IMR-90 (cell line): Measurements from ENCODE around the gene LGALS3. TPM values are rescaled to one million over a fixed set of nuclear protein-coding genes. Genes with fewer than 3 reads are reported as not detected.

ENCODE experiments used
- ATAC-seq: fragments of 200-7000 bp; cut with Tn5 transposase; 2 replicates; pipeline ENCODE4 v1.9.1; 2020; ENCODE audit warnings: low read depth, mild to moderate bottlenecking, moderate library complexity
- BruUV-seq: library from RNA; stranded (reverse); fragments of 400-500 nt; replicated peaks from 2 replicates; lab custom pipeline; 2021; lab: Mats Ljungman, UMichigan
- CTCF ChIA-PET: fragments of 300-600 bp; formaldehyde crosslinking; extraction: SDS; loops from one replicate; lab custom pipeline; 2021; ENCODE audit warnings: antibody characterized with exemption; lab: Yijun Ruan, JAX
- POLR2A ChIA-PET: fragments of 300-600 bp; sonication (Branson Sonifier 250); formaldehyde crosslinking; loops from one replicate; lab custom pipeline; 2022; ENCODE audit warnings: antibody characterized with exemption; ENCODE audit not compliant: unreplicated experiment; lab: Charles Lee
- DNase-seq: peaks from one replicate; pipeline ENCODE4 v3.0.0; 2013
- H2AFZ ChIP-seq: replicated peaks from 2 replicates; pipeline ENCODE3; 2013; ENCODE audit warnings: low read length, mild to moderate bottlenecking; ENCODE audit not compliant: poor library complexity
- H2AK5ac ChIP-seq: 2 replicates; pipeline ENCODE4 v1.6.1; 2013; ENCODE audit warnings: low read depth, low read length, inconsistent platforms
- H2AK9ac ChIP-seq: replicated peaks from 2 replicates; pipeline ENCODE3; 2013; ENCODE audit warnings: mild to moderate bottlenecking, low read depth, low read length, moderate library complexity; ENCODE audit not compliant: poor library complexity
- H2BK120ac ChIP-seq: 2 replicates; pipeline ENCODE4 v1.6.1; 2013; ENCODE audit warnings: low read depth, low read length, inconsistent platforms
- H2BK15ac ChIP-seq: 3 replicates; pipeline ENCODE4 v1.6.1; 2013; ENCODE audit warnings: low read depth, low read length, inconsistent platforms
- H2BK20ac ChIP-seq: 2 replicates; pipeline ENCODE4 v1.6.1; 2013; ENCODE audit warnings: low read depth, mild to moderate bottlenecking, inconsistent platforms, low read length, moderate library complexity
- H2BK5ac ChIP-seq: 2 replicates; pipeline ENCODE4 v1.6.1; 2013; ENCODE audit warnings: mild to moderate bottlenecking, low read depth, low read length, inconsistent platforms; ENCODE audit not compliant: poor library complexity, severe bottlenecking
- H3K14ac ChIP-seq: replicated peaks from 2 replicates; pipeline ENCODE4 v1.6.1; 2013; ENCODE audit warnings: low read depth, low read length, inconsistent platforms
- H3K18ac ChIP-seq: 2 replicates; pipeline ENCODE4 v1.6.1; 2013; ENCODE audit warnings: low read depth, low read length, control low read depth
- H3K23ac ChIP-seq: 2 replicates; pipeline ENCODE4 v1.6.1; 2013; ENCODE audit warnings: low read depth, low read length, inconsistent platforms
- H3K27ac ChIP-seq: 2 replicates; pipeline ENCODE4 v1.5.1; 2013; ENCODE audit warnings: mild to moderate bottlenecking, control low read depth, low read length; ENCODE audit not compliant: insufficient read depth
- H3K27me3 ChIP-seq: 2 replicates; pipeline ENCODE4 v1.6.1; 2013; ENCODE audit warnings: low read length; ENCODE audit not compliant: control insufficient read depth, insufficient read depth
- H3K36me3 ChIP-seq: 2 replicates; pipeline ENCODE4 v1.6.1; 2013; ENCODE audit warnings: low read length, mixed read lengths; ENCODE audit not compliant: control insufficient read depth, insufficient read depth
- H3K4ac ChIP-seq: 2 replicates; pipeline ENCODE4 v1.6.1; 2013; ENCODE audit warnings: low read depth, low read length, inconsistent platforms
- H3K4me1 ChIP-seq: 2 replicates; pipeline ENCODE4 v1.6.1; 2013; ENCODE audit warnings: low read length, mixed read lengths; ENCODE audit not compliant: control insufficient read depth, insufficient read depth
- H3K4me2 ChIP-seq: 2 replicates; pipeline ENCODE4 v1.6.1; 2013; ENCODE audit warnings: low read depth, mild to moderate bottlenecking, control low read depth, low read length, moderate library complexity
- H3K4me3 ChIP-seq: 2 replicates; pipeline ENCODE4 v1.5.1; 2013; ENCODE audit warnings: low read depth, mild to moderate bottlenecking, control low read depth, low read length, moderate library complexity; ENCODE audit not compliant: insufficient read depth
- H3K56ac ChIP-seq: 2 replicates; pipeline ENCODE4 v1.6.1; 2013; ENCODE audit warnings: low read length, inconsistent platforms; ENCODE audit not compliant: insufficient read depth; ENCODE audit errors: extremely low read depth
- H3K79me1 ChIP-seq, 2 experiments: 2 replicates each; pipeline ENCODE4 v1.6.1; 2013; ENCODE audit warnings: low read length in 2 of 2, inconsistent platforms in 1 of 2, low read depth in 1 of 2
- H3K9ac ChIP-seq: 2 replicates; pipeline ENCODE4 v1.6.1; 2013; ENCODE audit warnings: low read depth, low read length, control low read depth
- H3K9me1 ChIP-seq: 2 replicates; pipeline ENCODE4 v1.6.1; 2013; ENCODE audit warnings: low read length, inconsistent platforms; ENCODE audit not compliant: insufficient read depth
- H3K9me3 ChIP-seq: 2 replicates; pipeline ENCODE4 v1.6.1; 2013; ENCODE audit warnings: low read length; ENCODE audit not compliant: control insufficient read depth, insufficient read depth
- H4K20me1 ChIP-seq: 2 replicates; pipeline ENCODE4 v1.6.1; 2013; ENCODE audit warnings: low read length, inconsistent platforms; ENCODE audit not compliant: insufficient read depth
- H4K5ac ChIP-seq: 2 replicates; pipeline ENCODE4 v1.6.1; 2013; ENCODE audit warnings: mild to moderate bottlenecking, low read depth, low read length, control low read depth
- H4K8ac ChIP-seq, 2 experiments: 2 replicates each; pipeline ENCODE4 v1.6.1; 2013; ENCODE audit warnings: low read depth in 2 of 2, low read length in 2 of 2, control low read depth in 1 of 2, inconsistent platforms in 1 of 2
- H4K91ac ChIP-seq: 2 replicates; pipeline ENCODE4 v1.6.1; 2013; ENCODE audit warnings: low read depth, low read length, inconsistent platforms; ENCODE audit not compliant: insufficient read depth
- BHLHE40 ChIP-seq: fragments of 150-350 bp; IDR thresholded peaks from 2 replicates; pipeline ENCODE4 v1.6.1; 2016; ENCODE audit warnings: mild to moderate bottlenecking, low read depth, low read length
- CEBPB ChIP-seq: IDR thresholded peaks from 2 replicates; pipeline ENCODE4 v1.6.1; 2012; ENCODE audit warnings: low read depth, low read length, improper control_type of control experiment
- CHD1 ChIP-seq: IDR thresholded peaks from 2 replicates; pipeline ENCODE4 v1.6.1; 2012; ENCODE audit warnings: low read depth, low read length, improper control_type of control experiment
- CTCF ChIP-seq: conservative IDR thresholded peaks from 2 replicates; pipeline ENCODE4 v1.5.1; 2012; ENCODE audit warnings: mild to moderate bottlenecking, low read depth, low read length, improper control_type of control experiment
- ELK1 ChIP-seq: fragments of 150-350 bp; IDR thresholded peaks from 2 replicates; pipeline ENCODE4 v1.6.1; 2016; ENCODE audit warnings: low read depth, mild to moderate bottlenecking, low read length, moderate library complexity, borderline replicate concordance
- FOS ChIP-seq: fragments of 150-350 bp; IDR thresholded peaks from 2 replicates; pipeline ENCODE4 v1.6.1; 2016; ENCODE audit warnings: low read depth, low read length
- MAFK ChIP-seq: IDR thresholded peaks from 2 replicates; pipeline ENCODE4 v1.6.1; 2012; ENCODE audit warnings: low read depth, low read length, improper control_type of control experiment
- MAZ ChIP-seq: IDR thresholded peaks from 2 replicates; pipeline ENCODE4 v1.6.1; 2012; ENCODE audit warnings: low read depth, mild to moderate bottlenecking, low read length, improper control_type of control experiment, moderate library complexity, borderline replicate concordance
- MXI1 ChIP-seq: IDR thresholded peaks from 2 replicates; pipeline ENCODE4 v1.6.1; 2012; ENCODE audit warnings: low read depth, mild to moderate bottlenecking, low read length, moderate library complexity, borderline replicate concordance
- NFE2L2 ChIP-seq: fragments of 150-350 bp; IDR thresholded peaks from 2 replicates; pipeline ENCODE4 v1.6.1; 2016; ENCODE audit warnings: low read depth, mild to moderate bottlenecking, low read length
- POLR2A ChIP-seq: IDR thresholded peaks from 2 replicates; pipeline ENCODE4 v1.6.1; 2012; ENCODE audit warnings: mild to moderate bottlenecking, low read depth, low read length
- RAD21 ChIP-seq: IDR thresholded peaks from 2 replicates; pipeline ENCODE4 v1.6.1; 2012; ENCODE audit warnings: low read length, improper control_type of control experiment
- RCOR1 ChIP-seq: IDR thresholded peaks from 2 replicates; pipeline ENCODE4 v1.6.1; 2012; ENCODE audit warnings: mild to moderate bottlenecking, low read length, improper control_type of control experiment; ENCODE audit not compliant: insufficient replicate concordance
- RFX5 ChIP-seq: IDR thresholded peaks from 2 replicates; pipeline ENCODE4 v1.8.0; 2012; ENCODE audit warnings: low read depth, mild to moderate bottlenecking, low read length, moderate library complexity
- SMC3 ChIP-seq: fragments of 150-350 bp; IDR thresholded peaks from 2 replicates; pipeline ENCODE4 v1.6.1; 2016; ENCODE audit warnings: low read depth, mild to moderate bottlenecking, antibody characterized with exemption, low read length, moderate library complexity
- USF2 ChIP-seq: fragments of 150-350 bp; IDR thresholded peaks from 2 replicates; pipeline ENCODE4 v1.6.1; 2017; ENCODE audit warnings: mild to moderate bottlenecking, antibody characterized with exemption, low read length, low read depth
- WGBS, 2 experiments: methylation state at CpG; one replicate each; pipeline versions ENCODE4 v1.1.5 to v1.1.7; 2013; ENCODE audit warnings: missing lambda C conversion rate in 2 of 2; ENCODE audit not compliant: insufficient read length in 1 of 2; ENCODE audit errors: extremely low coverage in 2 of 2; 5-methylcytosine and 5-hydroxymethylcytosine counted together
- dilution Hi-C: fragments of 300-500 bp; cut with HindIII; formaldehyde crosslinking; loops from one replicate; pipeline ENCODE4 v1.14.3; 2018; ENCODE audit warnings: low sequenced_read_pairs; ENCODE audit not compliant: unreplicated experiment
- in situ Hi-C: fragments of 300-500 bp; cut with MboI; formaldehyde crosslinking; loops from 3 replicates; pipeline ENCODE4 v1.14.3; 2019; ENCODE audit warnings: low sequenced_read_pairs, inconsistent platforms, mixed read lengths
- intact Hi-C: fragments of 100-400 bp; cut with micrococcal nuclease; formaldehyde crosslinking; loops from 2 replicates; pipeline ENCODE4 v1.10.0; 2022
- polyA plus RNA-seq, 3 experiments: library from polyadenylated mRNA; depleted of rRNA; stranded (reverse); fragments of >200 nt; gene quantifications; 2 replicates each; pipeline ENCODE4 v1.2.3, GENCODE V29; 2012; ENCODE audit warnings: low replicate concordance in 1 of 3
- total RNA-seq: library from RNA; depleted of rRNA; stranded (reverse); fragments of >200 nt; gene quantifications from 2 replicates; pipeline ENCODE4 v1.2.3, GENCODE V29; 2012

LGALS3 gene
- total and polyA plus RNA-seq, 2 of the 4 experiments (the other 2 are of a cell fraction), result 84.4 to 171 TPM

- H2AK5ac ChIP-seq, result no peak overlapping the region
- in situ Hi-C loops (no loop called here), dilution Hi-C loops (no loop called here), intact Hi-C loops (no loop called here)
- 0 out of 2 replicates have a peak, but pooled peaks cover 1% of the 10 kb centered on the region for H3K36me3 ChIP-seq
- no peak overlapping the region for H3K56ac ChIP-seq
- no peak overlapping the region for H3K23ac ChIP-seq
- no peaks in the 10 kb centered on the region; a peak in 2 of 4 replicates for H3K79me1 ChIP-seq
- WGBS, 2 experiments, result no CpG with 5 or more reads among the region's 2 CpGs
- H2BK20ac ChIP-seq, result no peak overlapping the region
- no peak overlapping the region for H3K18ac ChIP-seq
- no peak overlapping the region for H2BK120ac ChIP-seq
- DNase-seq (no peak), ATAC-seq (no peak)
- H4K20me1 ChIP-seq, result no peaks in the 10 kb centered on the region
- H2BK15ac ChIP-seq, result no peak overlapping the region
- no peak overlapping the region for H4K8ac ChIP-seq
- H2BK5ac ChIP-seq, result no peak overlapping the region
- no peaks in the 10 kb centered on the region for H3K4me1 ChIP-seq
- H3K9me3 ChIP-seq, result no peaks in the 10 kb centered on the region
- H4K5ac ChIP-seq, result no peak overlapping the region
- POLR2A ChIA-PET, result no interaction called here
- no peak overlapping the region for H3K4me2 ChIP-seq
- no peak overlapping the region for H2AK9ac ChIP-seq
- CTCF ChIA-PET, result no interaction called here
- TF ChIP-seq MAFK (no peak), CEBPB (no peak), CTCF (no peak), ELK1 (no peak), USF2 (no peak), FOS (no peak), BHLHE40 (no peak), POLR2A (no peak), RCOR1 (no peak), RFX5 (no peak), RAD21 (no peak), CHD1 (no peak), NFE2L2 (no peak), MXI1 (no peak), MAZ (no peak), SMC3 (no peak)
- no peaks in the 10 kb centered on the region for H3K9me1 ChIP-seq
- no peak overlapping the region for H3K27ac ChIP-seq
- H3K4ac ChIP-seq, result no peak overlapping the region
- no peaks in the 10 kb centered on the region for H3K27me3 ChIP-seq
- no peak overlapping the region for H3K4me3 ChIP-seq
- no peak overlapping the region for H2AFZ ChIP-seq
- no TSS peak for BruUV-seq
- H3K14ac ChIP-seq, result no peak overlapping the region
- no peak overlapping the region for H4K91ac ChIP-seq
- H3K9ac ChIP-seq, result no peak overlapping the region
These were observed 41.5 kb downstream of the LGALS3 start for GRCh38 chr14:55170526-55170925.
